SJSA1 (cell line): ENCODE data around the gene TCL1A. TPM values are rescaled to one million over a fixed set of nuclear protein-coding genes. Genes with fewer than 3 reads are reported as not detected.

Experiments used
- DNase-seq, 2 experiments: peaks; one replicate each; pipeline ENCODE4 v3.0.0-alpha.2; 2015 to 2020; ENCODE audit warnings: low spot score in 2 of 2, low read depth in 1 of 2
- H3K27ac ChIP-seq: fragments of 250-450 bp; sonication (Bioruptor Pico); 2 replicates; pipeline ENCODE4 v1.5.1; 2020; ENCODE audit warnings: mild to moderate bottlenecking, moderate library complexity
- H3K27me3 ChIP-seq: fragments of 250-450 bp; sonication (Bioruptor Pico); replicated peaks from 2 replicates; pipeline ENCODE4 v1.5.1; 2020; ENCODE audit warnings: mild to moderate bottlenecking, moderate library complexity
- H3K36me3 ChIP-seq: fragments of 250-450 bp; sonication (Bioruptor Pico); 2 replicates; pipeline ENCODE4 v1.5.1; 2020; ENCODE audit warnings: mild to moderate bottlenecking
- H3K4me1 ChIP-seq: fragments of 250-450 bp; sonication (Bioruptor Pico); replicated peaks from 2 replicates; pipeline ENCODE4 v1.6.1; 2021; ENCODE audit warnings: mild to moderate bottlenecking
- H3K4me3 ChIP-seq: fragments of 250-450 bp; sonication (Bioruptor Pico); 2 replicates; pipeline ENCODE4 v1.5.1; 2020; ENCODE audit warnings: mild to moderate bottlenecking
- H3K9me3 ChIP-seq: fragments of 250-450 bp; sonication (Bioruptor Pico); replicated peaks from 2 replicates; pipeline ENCODE4 v1.5.1; 2020; ENCODE audit warnings: mild to moderate bottlenecking
- total RNA-seq: library from RNA; depleted of rRNA; stranded (reverse); fragments of >200 nt; shearing (Covaris generic); gene quantifications from 2 replicates; pipeline ENCODE4 v1.2.3, GENCODE V29; 2014

TCL1A gene
- total RNA-seq, 1 experiment from 2014 or later, result not detected

DNA sequence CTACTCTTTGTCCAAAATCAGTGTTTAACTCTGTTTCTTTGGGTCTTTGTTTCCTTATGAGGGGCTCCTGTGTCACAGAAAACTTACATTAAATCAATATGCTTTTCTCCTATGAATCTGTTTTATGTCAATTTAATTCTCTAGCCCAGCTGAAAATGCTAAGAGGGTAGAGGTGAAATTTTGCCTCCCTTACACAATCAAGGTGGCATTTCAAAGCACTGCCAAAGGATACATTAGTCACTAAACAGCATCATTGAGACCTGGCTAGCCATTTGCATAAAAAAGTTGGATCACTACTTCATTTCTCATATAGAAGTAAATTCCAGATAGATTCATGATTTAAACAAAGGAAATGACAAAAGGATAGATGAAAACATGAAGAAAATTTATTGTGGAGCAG lies 15.6 kb downstream of the TCL1A start:
- DNase-seq, result no peak
- peaks cover 49% of the 10 kb centered on the region for H3K4me1 ChIP-seq
- no peak overlapping the region for H3K4me3 ChIP-seq
- no peaks in the 10 kb centered on the region for H3K27me3 ChIP-seq
- H3K9me3 ChIP-seq, result no peaks in the 10 kb centered on the region
- no peaks in the 10 kb centered on the region for H3K36me3 ChIP-seq
- peak overlapping the region; percentile 28; the same call in 1 of the 2 replicates for H3K27ac ChIP-seq

DNA sequence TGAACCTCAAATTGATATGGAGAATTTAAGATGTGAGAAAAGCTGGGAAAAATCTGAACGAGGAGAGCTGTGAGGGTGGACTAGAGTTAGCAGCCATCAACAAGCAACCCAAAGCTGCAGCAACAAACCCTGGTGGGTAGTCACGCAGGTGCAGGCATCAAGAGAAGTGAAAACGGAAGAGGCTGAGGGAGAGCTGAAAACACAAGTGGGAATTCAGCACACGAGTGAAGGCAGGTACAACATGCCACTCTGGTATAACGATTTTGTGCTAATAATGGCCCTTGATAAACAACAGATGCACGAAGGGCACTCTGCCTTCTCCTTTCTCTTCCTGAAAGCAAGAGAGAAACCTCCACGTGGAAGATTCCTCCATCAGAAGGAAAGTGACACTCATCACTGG lies 16.2 kb downstream of the TCL1A start:
- Histone ChIP-seq H3K9me3 (no peaks in the 10 kb centered on the region), H3K27me3 (no peaks in the 10 kb centered on the region), H3K4me1 (peaks cover 54% of the 10 kb centered on the region), H3K36me3 (no peaks in the 10 kb centered on the region), H3K4me3 (no peak overlapping the region), H3K27ac (peak overlapping the region; percentile 26; the same call in 1 of the 2 replicates)
- peak in 1 of 2 experiments; percentile 3 for DNase-seq

GRCh38 chr14:95696741-95697140 lies 17.2 kb downstream of the TCL1A start:
- peak; percentile 74 for DNase-seq
- Histone ChIP-seq H3K4me1 (peaks cover 54% of the 10 kb centered on the region), H3K36me3 (no peaks in the 10 kb centered on the region), H3K27me3 (no peaks in the 10 kb centered on the region), H3K9me3 (no peaks in the 10 kb centered on the region), H3K4me3 (no peak overlapping the region), H3K27ac (peak overlapping the region; percentile 75)

GRCh38 chr14:95695913-95696312 lies 18.0 kb downstream of the TCL1A start:
- DNase-seq, result no peak
- H3K9me3 ChIP-seq, result no peaks in the 10 kb centered on the region
- peaks cover 54% of the 10 kb centered on the region for H3K4me1 ChIP-seq
- H3K27ac ChIP-seq, result peak overlapping the region; percentile 75
- H3K4me3 ChIP-seq, result no peak overlapping the region
- H3K36me3 ChIP-seq, result no peaks in the 10 kb centered on the region
- no peaks in the 10 kb centered on the region for H3K27me3 ChIP-seq

GRCh38 chr14:95695051-95695450 lies 18.9 kb downstream of the TCL1A start:
- DNase-seq, result no peak
- no peaks in the 10 kb centered on the region for H3K27me3 ChIP-seq
- no peak overlapping the region for H3K4me3 ChIP-seq
- peaks cover 52% of the 10 kb centered on the region for H3K4me1 ChIP-seq
- no peaks in the 10 kb centered on the region for H3K36me3 ChIP-seq
- no peaks in the 10 kb centered on the region for H3K9me3 ChIP-seq
- no peak overlapping the region for H3K27ac ChIP-seq

- Histone ChIP-seq H3K27ac (no peak overlapping the region), H3K4me3 (no peak overlapping the region), H3K4me1 (peaks cover 36% of the 10 kb centered on the region), H3K9me3 (no peaks in the 10 kb centered on the region), H3K36me3 (no peaks in the 10 kb centered on the region), H3K27me3 (no peaks in the 10 kb centered on the region)
- DNase-seq, result no peak
Observed at GRCh38 chr14:95692109-95692508, 21.8 kb downstream of the TCL1A start.

DNA sequence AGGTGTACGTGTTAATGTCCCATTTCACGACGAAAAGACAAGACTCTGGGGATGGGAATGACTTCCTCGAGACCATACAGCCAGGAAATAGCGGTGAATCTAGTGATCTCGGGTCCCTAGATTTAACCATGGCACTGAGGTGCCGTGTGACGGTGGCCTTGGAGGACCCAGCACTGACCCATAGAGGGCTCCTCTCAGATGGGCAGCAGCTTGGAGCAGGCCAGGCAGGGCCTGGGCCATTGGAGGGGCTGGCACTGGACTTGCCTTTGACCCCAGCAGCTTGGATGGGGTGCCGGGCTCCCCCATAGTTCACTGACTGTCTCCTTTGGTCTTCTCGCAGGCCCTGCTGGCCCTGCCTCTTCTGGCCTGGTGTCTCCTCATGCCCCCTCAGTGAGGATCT lies 22.3 kb downstream of the TCL1A start:
- H3K27ac ChIP-seq, result no peak overlapping the region
- H3K36me3 ChIP-seq, result no peaks in the 10 kb centered on the region
- no peaks in the 10 kb centered on the region for H3K9me3 ChIP-seq
- no peak for DNase-seq
- H3K4me1 ChIP-seq, result peaks cover 31% of the 10 kb centered on the region
- H3K27me3 ChIP-seq, result no peaks in the 10 kb centered on the region
- no peak overlapping the region for H3K4me3 ChIP-seq

GRCh38 chr14:95690815-95691214 lies 23.1 kb downstream of the TCL1A start:
- H3K9me3 ChIP-seq, result no peaks in the 10 kb centered on the region
- peaks cover 23% of the 10 kb centered on the region for H3K4me1 ChIP-seq
- no peaks in the 10 kb centered on the region for H3K27me3 ChIP-seq
- no peak overlapping the region for H3K27ac ChIP-seq
- DNase-seq, result no peak
- no peak overlapping the region for H3K4me3 ChIP-seq
- no peaks in the 10 kb centered on the region for H3K36me3 ChIP-seq

DNA sequence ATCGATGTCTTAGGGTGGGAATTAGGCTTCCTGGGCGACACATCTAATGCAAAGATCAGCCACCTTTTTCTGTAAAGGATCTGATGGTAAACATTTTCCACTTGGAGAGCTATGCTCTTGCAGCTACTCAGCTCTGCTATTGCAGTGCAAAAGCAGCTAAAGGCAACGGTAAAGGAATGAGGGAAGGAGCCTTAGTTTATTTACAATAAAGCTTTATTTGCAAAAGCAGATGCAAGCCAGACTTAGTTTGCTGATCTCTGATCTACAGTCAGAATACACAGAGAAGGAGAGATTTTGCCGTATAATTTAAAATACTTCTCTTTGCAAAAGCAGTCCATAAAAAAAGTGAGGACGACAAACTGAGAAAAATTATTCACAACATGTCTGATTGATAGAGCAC lies 24.5 kb downstream of the TCL1A start:
- Histone ChIP-seq H3K9me3 (no peaks in the 10 kb centered on the region), H3K27ac (no peak overlapping the region), H3K4me3 (no peak overlapping the region), H3K27me3 (no peaks in the 10 kb centered on the region), H3K4me1 (peaks cover 22% of the 10 kb centered on the region), H3K36me3 (no peaks in the 10 kb centered on the region)
- DNase-seq, result peak in 1 of 2 experiments; percentile 41

- no peaks in the 10 kb centered on the region for H3K36me3 ChIP-seq
- H3K4me3 ChIP-seq, result no peak overlapping the region
- no peaks in the 10 kb centered on the region for H3K9me3 ChIP-seq
- no peak for DNase-seq
- H3K27ac ChIP-seq, result no peak overlapping the region
- H3K27me3 ChIP-seq, result no peaks in the 10 kb centered on the region
- H3K4me1 ChIP-seq, result peaks cover 18% of the 10 kb centered on the region
Observed at GRCh38 chr14:95686935-95687334, 27.0 kb downstream of the TCL1A start.

DNA sequence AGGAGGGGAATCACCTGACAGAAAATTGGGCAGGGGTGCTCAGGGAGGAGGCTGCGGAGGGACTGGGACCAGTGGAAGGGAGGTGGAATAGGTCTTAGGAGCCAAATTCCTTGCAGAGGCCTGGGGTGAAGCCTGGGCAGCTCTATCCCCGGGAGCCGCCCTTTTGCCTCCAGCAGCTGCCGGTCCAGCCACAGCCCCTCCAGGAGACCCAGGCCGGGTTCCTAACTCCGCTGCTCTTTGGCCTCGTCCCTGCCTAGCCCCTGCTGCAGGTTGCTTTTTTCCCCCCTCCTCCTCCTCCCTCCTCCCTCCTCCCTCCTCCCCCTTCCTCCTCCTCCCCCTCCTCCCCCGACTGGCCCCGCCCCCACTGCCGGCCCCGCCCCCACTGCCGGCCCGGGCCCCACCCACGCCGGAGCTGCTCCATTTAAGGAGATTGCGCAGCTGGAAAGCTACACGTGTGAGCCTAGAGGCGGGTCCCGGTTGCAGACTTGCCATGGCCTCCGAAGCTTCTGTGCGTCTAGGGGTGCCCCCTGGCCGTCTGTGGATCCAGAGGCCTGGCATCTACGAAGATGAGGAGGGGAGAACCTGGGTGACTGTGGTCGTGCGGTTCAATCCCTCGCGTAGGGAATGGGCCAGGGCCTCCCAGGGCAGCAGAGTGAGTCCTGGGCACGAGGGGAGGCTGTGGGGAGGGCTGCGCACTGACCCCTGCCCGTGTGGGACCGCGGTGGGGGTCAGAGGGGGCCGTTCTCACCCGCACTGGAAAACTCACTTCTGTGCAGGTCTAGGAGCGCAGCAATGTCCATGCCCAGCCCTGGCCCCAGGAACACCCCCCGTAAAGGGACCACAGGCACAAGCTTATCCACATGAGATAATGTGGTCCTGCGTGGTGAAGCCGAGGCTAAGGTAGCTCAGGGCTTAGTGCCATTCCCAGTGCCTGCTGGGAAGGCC lies 27.7 kb downstream of the TCL1A start, which contains the start of gene TCL1B:
TCL1B (plus strand) TSS at position 449 of the 945 bp plus-strand sequence; CDS start at position 491, 42 bp downstream.
- Histone ChIP-seq H3K9me3 (no peaks in the 10 kb centered on the region), H3K27me3 (no peaks in the 10 kb centered on the region), H3K27ac (no peak within 1 kb of the TSS), H3K4me3 (no peak within 1 kb of the TSS), H3K36me3 (no peaks in the 10 kb centered on the region), H3K4me1 (peaks cover 25% of the 10 kb centered on the region)
- DNase-seq, result no peak

DNA sequence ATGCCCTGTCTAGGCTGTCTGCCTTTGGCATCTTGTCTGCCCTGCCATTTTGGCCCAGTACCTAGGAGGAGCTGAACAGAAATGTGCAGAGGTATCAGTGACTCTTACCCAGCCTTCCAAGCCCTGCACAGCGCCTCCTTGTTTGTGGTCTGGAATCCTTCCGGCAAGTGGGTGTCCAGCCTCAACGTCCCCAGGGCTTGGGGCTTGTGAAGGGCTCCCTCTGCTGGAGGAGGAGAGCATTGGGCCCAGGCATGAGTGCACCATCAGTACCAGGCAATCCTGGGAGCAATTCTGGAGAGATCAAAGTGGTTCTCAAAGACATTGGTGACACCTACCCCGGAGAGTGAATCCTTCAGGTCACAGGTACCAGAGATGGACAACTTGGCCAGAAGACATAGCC lies 30.1 kb downstream of the TCL1A start:
- no peak for DNase-seq
- Histone ChIP-seq H3K27me3 (no peaks in the 10 kb centered on the region), H3K4me3 (no peak overlapping the region), H3K9me3 (no peaks in the 10 kb centered on the region), H3K27ac (no peak overlapping the region), H3K36me3 (no peaks in the 10 kb centered on the region), H3K4me1 (peaks cover 19% of the 10 kb centered on the region)

- H3K27ac ChIP-seq, result no peak overlapping the region
- H3K27me3 ChIP-seq, result no peaks in the 10 kb centered on the region
- H3K36me3 ChIP-seq, result no peaks in the 10 kb centered on the region
- H3K9me3 ChIP-seq, result no peaks in the 10 kb centered on the region
- H3K4me1 ChIP-seq, result peaks cover 14% of the 10 kb centered on the region
- DNase-seq, result no peak
- no peak overlapping the region for H3K4me3 ChIP-seq
Observed at GRCh38 chr14:95681153-95681552, 32.8 kb downstream of the TCL1A start.

GRCh38 chr14:95679998-95680735 lies 33.8 kb downstream of the TCL1A start:
- Histone ChIP-seq H3K4me3 (no peak overlapping the region), H3K4me1 (peaks cover 14% of the 10 kb centered on the region), H3K27ac (no peak overlapping the region), H3K36me3 (no peaks in the 10 kb centered on the region), H3K9me3 (no peaks in the 10 kb centered on the region), H3K27me3 (no peaks in the 10 kb centered on the region)
- no peak for DNase-seq
